GM13977 (cell line): Measurements from ENCODE around the gene NLN.
"Not testable (repeated sequence)": the region's sequence is repeated elsewhere in the genome, so short reads cannot be mapped to it uniquely, and the experiment has no call there.

Experiments used
- DNase-seq: peaks from one replicate; pipeline ENCODE4 v3.0.0; 2012; ENCODE audit warnings: low spot score
- CTCF ChIP-seq: IDR thresholded peaks from 2 replicates; pipeline ENCODE4 v1.5.1; 2012; ENCODE audit warnings: mild to moderate bottlenecking, control low read depth; ENCODE audit not compliant: insufficient read depth; ENCODE audit errors: extremely low read depth, missing control alignments
- in situ Hi-C: fragments of 300-500 bp; cut with MboI; formaldehyde crosslinking; loops from one replicate; pipeline ENCODE4 v1.12.0; 2022; ENCODE audit warnings: low sequenced_read_pairs, low pct_unique_long_range_greater_than_20kb, mixed read lengths, inconsistent platforms; ENCODE audit not compliant: unreplicated experiment

Gene NLN

GRCh38 chr5:65832603-65833228 is 110.7 kb downstream of the NLN start:
- DNase-seq: no peak
- in situ Hi-C loops: no loop called here
- no peak for TF ChIP-seq CTCF

GRCh38 chr5:65833780-65834179 is 111.8 kb downstream of the NLN start:
- TF ChIP-seq CTCF: no peak
- DNase-seq: no peak
- in situ Hi-C loops: no loop called here

GRCh38 chr5:65834306-65834705 is 112.3 kb downstream of the NLN start:
- TF ChIP-seq CTCF: no peak
- DNase-seq: no peak

GRCh38 chr5:65835191-65835590 is 113.2 kb downstream of the NLN start:
- in situ Hi-C loops: no loop called here

More at GRCh38 chr5:65834306-65834705, 112.3 kb downstream of the NLN start:
- in situ Hi-C loops: no loop called here

GRCh38 chr5:65837139-65837538 is 115.1 kb downstream of the NLN start:
- TF ChIP-seq CTCF: no peak
- in situ Hi-C loops: no loop called here
- DNase-seq: no peak

More at GRCh38 chr5:65835191-65835590, 113.2 kb downstream of the NLN start:
- TF ChIP-seq CTCF: no peak
- DNase-seq: no peak

GRCh38 chr5:65839170-65839569 is 117.2 kb downstream of the NLN start:
- DNase-seq, in situ Hi-C loops: not testable (repeated sequence)

GRCh38 chr5:65840071-65840470 is 118.1 kb downstream of the NLN start:
- no peak for DNase-seq
- in situ Hi-C loops: no loop called here
- no peak for TF ChIP-seq CTCF

- DNase-seq, in situ Hi-C loops: not testable (repeated sequence)
Observed at GRCh38 chr5:65844763-65845162, 122.8 kb downstream of the NLN start.
